ENCODE results near the gene NRAS. TPM values are rescaled to one million over a fixed set of nuclear protein-coding genes. Genes with fewer than 3 reads are reported as not detected.

NRAS gene
- total RNA-seq, 1 experiment from 2014 or later = 52.2 TPM

GRCh38 chr1:114728553-114728952 is 12.0 kb upstream of the NRAS start:
- no peak for DNase-seq (ENCODE audit: low read depth)

DNA sequence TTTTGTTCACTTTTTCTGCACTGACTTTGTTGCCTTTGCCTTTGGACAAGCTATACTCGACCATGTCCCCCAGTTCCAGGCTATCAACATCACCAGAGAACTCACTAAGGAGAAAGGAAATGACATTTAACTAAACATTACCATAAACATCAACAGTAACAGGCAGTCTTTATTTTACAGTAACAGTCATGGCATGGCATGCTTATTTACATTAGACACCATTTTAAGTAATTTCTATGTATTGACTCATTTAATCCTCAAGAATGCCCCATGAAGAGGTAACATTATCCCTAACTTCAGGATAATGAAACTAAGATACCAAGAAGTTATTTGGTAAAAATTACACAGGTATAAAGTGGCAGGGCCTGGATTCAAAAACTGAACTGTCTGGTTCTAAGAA is 8.7 kb upstream of the NRAS start:
- no peak for DNase-seq (ENCODE audit: low read depth)

DNA sequence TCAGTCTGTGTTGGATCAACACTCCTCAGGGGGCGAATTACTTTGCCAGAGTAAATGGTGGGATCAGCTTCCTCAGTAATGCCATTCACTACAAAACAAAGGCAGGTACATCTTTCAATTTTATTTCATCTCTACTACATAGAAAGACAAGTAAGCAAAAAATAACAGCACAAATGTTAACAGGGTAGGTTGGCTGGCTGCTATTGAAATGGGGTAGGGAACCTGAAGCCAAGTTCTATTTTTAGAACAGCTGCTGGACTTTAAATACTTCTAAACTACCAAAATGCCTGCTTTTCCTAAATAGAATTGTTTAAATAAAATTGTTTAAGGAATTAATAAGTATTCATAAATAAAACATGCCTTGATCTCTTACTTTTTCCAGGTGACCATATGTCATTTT is 7.3 kb upstream of the NRAS start:
- no peak for DNase-seq (ENCODE audit: low read depth)

GRCh38 chr1:114723457-114723856 is 6.9 kb upstream of the NRAS start:
- no peak for DNase-seq (ENCODE audit: low read depth)

- DNase-seq (ENCODE audit: low read depth) = no peak
These were observed 3.9 kb upstream of the NRAS start for GRCh38 chr1:114720492-114720891.

DNA sequence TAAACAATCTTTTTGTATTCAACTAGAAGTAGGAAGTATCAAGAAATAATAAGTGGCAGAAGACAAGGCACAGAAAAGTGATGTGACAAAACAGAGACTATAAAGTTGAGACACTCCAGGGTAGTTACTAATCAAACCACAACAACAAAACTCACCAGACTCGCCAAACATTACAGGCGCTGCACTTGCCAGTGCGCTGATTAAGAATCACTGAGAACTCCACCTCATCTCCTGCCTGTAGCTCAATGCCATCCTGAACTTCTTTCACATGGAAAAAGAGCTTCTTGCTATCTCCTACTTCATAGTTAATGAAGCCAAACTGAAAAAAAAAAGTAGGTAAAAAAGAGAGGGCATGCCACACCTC is 2.8 kb upstream of the NRAS start:
- DNase-seq (ENCODE audit: low read depth) = peak; percentile 37

DNA sequence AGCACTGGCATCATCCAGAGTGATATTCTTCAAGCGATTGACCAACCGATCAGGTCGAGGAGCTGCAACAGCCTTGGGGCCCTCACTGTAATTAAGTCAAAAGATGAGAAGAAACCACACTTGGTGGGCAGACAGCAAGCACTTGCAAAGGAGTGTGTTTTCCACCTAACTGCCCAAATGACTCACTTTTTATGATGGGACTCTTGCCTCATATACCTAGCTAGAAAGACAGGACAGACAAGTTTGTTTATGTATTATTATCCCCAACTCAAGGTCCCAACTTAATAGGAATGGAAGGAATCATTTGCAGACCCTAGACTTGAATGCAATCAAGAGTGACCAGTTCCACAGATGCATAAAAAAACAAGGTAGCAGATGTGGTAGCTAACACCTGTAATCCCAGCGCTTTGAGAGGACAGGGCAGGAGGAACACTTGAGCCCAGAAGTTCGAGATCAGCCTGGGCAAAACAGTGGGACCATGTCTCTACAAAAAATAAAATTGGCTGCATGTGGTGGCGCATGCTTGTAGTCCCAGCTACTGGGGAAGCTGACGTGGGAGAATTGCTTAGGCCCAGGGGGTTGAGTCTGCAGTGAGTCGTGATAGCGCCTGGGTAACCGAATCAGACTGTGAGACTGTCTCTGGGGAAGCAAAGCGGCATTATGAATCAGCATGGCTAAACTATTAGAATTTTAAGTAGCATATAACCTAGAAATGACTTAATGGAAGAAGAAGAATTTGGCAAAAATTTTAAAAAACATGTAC is 2.3 kb upstream of the NRAS start:
- DNase-seq (ENCODE audit: low read depth) = peak; percentile 55

GRCh38 chr1:114715952-114716303 is 643 bp downstream of the NRAS start:
- peak; percentile 2 for DNase-seq (ENCODE audit: low read depth)

DNA sequence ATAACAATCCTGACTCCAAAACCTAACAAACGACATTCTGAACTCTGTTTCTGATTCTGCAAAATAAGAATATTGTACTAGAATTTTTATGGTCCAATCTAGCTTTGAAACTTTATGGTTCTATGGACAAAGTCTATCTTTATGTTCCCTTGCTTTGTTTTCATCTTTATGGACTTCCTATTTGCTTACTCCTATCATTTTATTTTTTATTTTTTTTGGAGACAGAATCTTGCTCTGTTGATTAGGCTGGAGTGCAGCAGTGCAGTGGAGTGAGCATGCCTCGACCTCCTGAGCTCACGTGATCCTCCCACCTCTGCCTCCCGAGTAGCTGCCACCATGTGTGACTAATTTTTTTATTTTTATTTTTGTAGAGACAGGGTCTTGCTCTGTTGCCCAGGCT is 3.6 kb downstream of the NRAS start:
- DNase-seq (ENCODE audit: low read depth) = no peak

DNA sequence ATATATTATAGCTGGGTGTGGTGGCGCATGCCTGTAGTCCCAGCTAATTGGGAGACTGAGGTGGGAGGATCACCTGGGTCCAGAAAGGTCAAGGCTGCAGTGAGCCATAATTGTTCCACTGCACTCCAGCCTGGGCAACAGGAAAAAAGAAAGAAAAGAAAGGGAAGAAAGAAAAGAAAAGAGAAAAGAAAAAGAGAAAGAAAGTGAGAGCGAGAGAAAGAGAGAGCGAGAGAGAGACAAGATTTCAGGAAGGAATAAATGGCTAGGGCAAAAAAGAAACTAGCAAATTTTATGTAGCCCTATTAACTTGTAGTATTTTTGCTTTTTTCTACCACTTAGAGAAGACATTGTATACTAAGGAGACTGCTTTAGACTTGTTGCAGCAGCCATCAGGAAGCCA is 6.2 kb downstream of the NRAS start:
- DNase-seq (ENCODE audit: low read depth) = no peak

- DNase-seq (ENCODE audit: low read depth) = no peak
These were observed 9.0 kb downstream of the NRAS start for GRCh38 chr1:114707604-114708003.

- DNase-seq (ENCODE audit: low read depth) = no peak
These were observed 13.3 kb downstream of the NRAS start for GRCh38 chr1:114703242-114703641.

- no peak for DNase-seq (ENCODE audit: low read depth)
These were observed 13.8 kb downstream of the NRAS start for GRCh38 chr1:114702737-114703136.

DNA sequence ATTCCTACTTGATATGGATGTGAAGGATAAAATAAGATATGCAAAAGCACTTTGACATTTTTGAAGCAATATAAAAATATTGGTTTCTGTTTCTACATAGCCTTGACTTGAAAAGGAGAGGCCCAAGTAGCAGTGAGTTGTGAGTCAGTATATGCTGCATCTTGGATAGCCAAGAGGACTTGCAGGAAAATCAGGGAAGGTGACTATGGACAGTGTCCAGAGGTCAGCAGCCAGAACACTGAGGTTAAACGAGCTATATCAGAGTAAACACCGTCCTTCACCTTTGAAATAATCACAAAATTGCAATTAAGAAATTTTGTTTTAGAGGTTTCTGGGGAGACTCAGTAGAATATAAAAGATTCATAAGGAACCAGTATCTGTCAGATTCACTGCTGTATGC is 14.6 kb downstream of the NRAS start:
- no peak for DNase-seq (ENCODE audit: low read depth)

DNA sequence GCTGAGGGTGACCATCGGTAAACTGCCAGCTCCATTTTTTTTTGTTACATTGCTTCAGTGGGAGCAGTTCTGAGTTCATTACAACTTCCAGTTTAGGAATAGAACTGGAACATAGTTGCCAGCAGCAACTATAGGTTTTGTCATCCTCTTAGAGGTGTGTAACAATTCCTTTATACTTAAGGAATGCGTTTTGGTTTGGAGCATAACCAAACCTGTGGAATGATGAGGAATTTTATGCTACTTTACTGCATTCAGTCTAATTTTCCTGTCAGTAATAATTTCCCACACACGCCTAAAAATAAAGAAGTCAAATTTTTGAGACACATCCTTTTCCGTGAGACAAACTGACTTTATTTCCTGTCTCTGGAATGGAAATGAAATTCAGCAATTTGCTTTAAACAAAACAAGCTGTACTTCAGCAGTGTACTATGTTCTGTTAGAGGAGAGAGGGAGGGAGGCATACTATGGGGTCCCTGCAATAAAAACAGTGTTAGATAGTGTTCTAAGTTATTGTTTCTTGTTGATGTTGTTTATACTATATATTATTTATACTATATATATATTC is 16.5 kb downstream of the NRAS start:
- DNase-seq (ENCODE audit: low read depth) = no peak

- DNase-seq (ENCODE audit: low read depth) = no peak
These were observed 19.8 kb downstream of the NRAS start for GRCh38 chr1:114696810-114697209.

DNA sequence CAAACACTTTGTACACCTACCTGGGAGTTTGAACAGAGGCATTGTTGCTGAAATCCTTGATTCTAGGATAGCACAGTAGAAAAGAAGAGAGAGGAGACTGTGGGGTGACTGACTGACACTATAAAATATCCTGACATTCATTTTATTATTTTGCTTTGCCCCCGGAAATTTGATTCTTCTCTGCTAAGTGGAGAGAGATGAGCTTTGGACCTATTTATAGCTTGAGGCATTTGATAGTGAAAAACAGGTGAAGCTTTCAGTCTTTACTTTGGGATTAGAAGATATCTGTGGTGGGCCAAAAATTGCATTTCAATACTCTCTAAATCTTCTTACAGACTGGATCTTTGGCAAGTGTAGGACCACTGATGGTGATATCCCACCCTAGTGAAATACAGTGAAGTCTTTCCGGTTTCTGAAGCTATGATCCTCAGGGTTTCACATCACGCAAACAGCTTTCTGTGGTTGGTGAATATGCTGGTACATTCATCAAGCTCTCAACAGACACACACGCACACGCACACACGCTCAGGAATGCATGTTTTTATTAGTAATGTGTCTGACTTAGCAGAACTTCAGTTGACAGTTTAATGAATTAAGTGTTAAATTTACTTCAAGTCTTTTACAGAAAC is 21.0 kb downstream of the NRAS start, which contains the start of gene AMPD1:
AMPD1 (minus strand) TSS at position 117 of the 629 bp plus-strand sequence; CDS start at position 42, 75 bp downstream.
- no peak for DNase-seq (ENCODE audit: low read depth)

GRCh38 chr1:114694540-114695310 is 21.8 kb downstream of the NRAS start:
- no peak for DNase-seq (ENCODE audit: low read depth)

DNA sequence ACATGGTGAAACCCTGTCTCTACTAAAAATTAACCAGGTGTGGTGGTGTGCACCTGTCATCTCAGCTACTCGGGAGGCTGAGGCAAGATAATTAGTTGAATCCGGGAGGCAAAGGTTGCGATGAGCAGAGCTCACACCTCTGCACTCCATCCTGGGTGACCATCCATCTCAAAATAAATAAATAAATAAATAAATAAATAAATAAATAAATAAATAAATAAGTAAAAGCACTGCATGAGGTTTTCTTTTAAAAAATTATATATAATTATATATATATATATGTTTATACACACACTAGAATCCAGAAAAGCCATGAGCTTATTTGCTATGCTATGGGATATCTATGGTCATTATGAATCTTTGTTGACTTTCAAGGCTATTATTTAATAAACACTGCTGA is 23.6 kb downstream of the NRAS start:
- DNase-seq (ENCODE audit: low read depth) = no peak

GRCh38 chr1:114691061-114691460 is 25.5 kb downstream of the NRAS start:
- DNase-seq (ENCODE audit: low read depth) = peak; percentile 59

DNA sequence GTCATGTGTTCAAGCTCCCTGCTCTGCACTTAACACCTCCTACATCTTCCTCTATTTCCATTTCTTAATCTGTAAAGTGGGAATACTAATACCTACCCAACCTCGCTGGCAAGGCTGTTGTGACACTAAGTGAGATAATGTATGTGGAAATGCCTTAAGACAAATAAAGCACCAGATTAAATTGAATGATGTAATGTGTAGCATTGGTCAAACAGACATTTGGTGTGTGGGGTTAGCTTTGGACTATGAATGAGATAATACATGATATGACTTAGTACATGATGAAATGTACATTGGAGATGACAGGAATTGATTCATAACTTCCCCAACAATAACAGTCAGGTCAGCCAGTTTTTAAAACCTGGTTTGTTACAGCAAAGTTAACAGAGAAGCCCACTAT is 26.4 kb downstream of the NRAS start:
- no peak for DNase-seq (ENCODE audit: low read depth)

- DNase-seq (ENCODE audit: low read depth) = no peak
These were observed 28.0 kb downstream of the NRAS start for GRCh38 chr1:114688526-114688925.
